GM18505 (cell line): Measurements from ENCODE around the gene TMEM59.
"Not testable (repeated sequence)": the region's sequence is repeated elsewhere in the genome, so short reads cannot be mapped to it uniquely, and the experiment has no call there.

Experiments used
- ATAC-seq: cut with Tn5 transposase; IDR thresholded peaks from one replicate; pipeline ENCODE4 v1.9.1; 2021; ENCODE audit not compliant: unreplicated experiment
- POLR2A ChIP-seq: IDR thresholded peaks from 4 replicates; pipeline ENCODE4 v1.6.1; 2011; ENCODE audit warnings: borderline replicate concordance; ENCODE audit not compliant: insufficient read depth, insufficient read length; ENCODE audit errors: extremely low read depth

The TMEM59 gene

GRCh38 chr1:53999920-54000319 lies 53.1 kb downstream of the TMEM59 start:
- ATAC-seq, result no peak
- TF ChIP-seq POLR2A, result no peak

- TF ChIP-seq POLR2A, result no peak
- ATAC-seq, result no peak
These were observed 54.8 kb downstream of the TMEM59 start for GRCh38 chr1:53998223-53998622.

GRCh38 chr1:53995683-53996082 lies 57.3 kb downstream of the TMEM59 start:
- ATAC-seq, result no peak
- no peak for TF ChIP-seq POLR2A

- ATAC-seq, result not testable (repeated sequence)
These were observed 58.5 kb downstream of the TMEM59 start for GRCh38 chr1:53994516-53994915.

- TF ChIP-seq POLR2A, result no peak
- ATAC-seq, result no peak
These were observed 60.7 kb downstream of the TMEM59 start for GRCh38 chr1:53992085-53992874.

- no peak for ATAC-seq
- no peak for TF ChIP-seq POLR2A
These were observed 65.1 kb downstream of the TMEM59 start for GRCh38 chr1:53987880-53988279.

GRCh38 chr1:53986458-53986857 lies 66.5 kb downstream of the TMEM59 start:
- no peak for ATAC-seq
- no peak for TF ChIP-seq POLR2A

- TF ChIP-seq POLR2A, result no peak
- no peak for ATAC-seq
These were observed 68.3 kb downstream of the TMEM59 start for GRCh38 chr1:53984726-53985125.

- ATAC-seq, result no peak
- no peak for TF ChIP-seq POLR2A
These were observed 70.3 kb downstream of the TMEM59 start for GRCh38 chr1:53982763-53983104.

GRCh38 chr1:53982034-53982762 lies 70.8 kb downstream of the TMEM59 start:
- no peak for ATAC-seq
- TF ChIP-seq POLR2A, result no peak

GRCh38 chr1:53981220-53981619 lies 71.8 kb downstream of the TMEM59 start:
- no peak for ATAC-seq
- no peak for TF ChIP-seq POLR2A

- TF ChIP-seq POLR2A, result no peak
- ATAC-seq, result no peak
These were observed 73.1 kb downstream of the TMEM59 start for GRCh38 chr1:53979712-53980450.
